ENCODE measurements around the gene ABLIM3. TPM values are rescaled to one million over a fixed set of nuclear protein-coding genes. Genes with fewer than 3 reads are reported as not detected.

Gene ABLIM3
- total RNA-seq, 2 experiments from 2014 or later, result not detected

DNA sequence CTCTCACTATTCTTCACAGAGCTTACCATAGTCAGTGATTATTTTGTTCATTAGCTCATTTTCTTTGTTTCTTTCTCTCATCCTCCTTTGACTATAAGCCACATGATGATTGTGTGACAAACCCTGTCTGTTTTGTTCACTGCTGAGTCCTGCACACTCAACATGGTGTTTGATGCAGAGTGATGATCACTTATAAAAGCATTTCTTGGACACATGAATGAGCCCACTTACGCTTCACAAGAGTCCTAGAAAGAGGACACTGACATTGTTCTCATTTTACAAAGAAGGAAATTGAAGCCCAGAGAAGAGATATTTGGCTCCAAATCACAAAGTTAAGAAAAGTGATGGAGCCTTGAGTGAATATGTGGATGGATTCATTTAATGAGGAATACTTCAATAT is 13.4 kb downstream of the ABLIM3 start:
- Histone ChIP-seq H3K4me1 (ENCODE audit: insufficient read depth, low read length, poor library complexity, severe bottlenecking) (no peaks in the 10 kb centered on the region), H3K9me3 (ENCODE audit: low read length) (no peaks in the 10 kb centered on the region), H3K4me2 (ENCODE audit: low read length) (no peak overlapping the region), H2AFZ (ENCODE audit: low read length) (no peak overlapping the region), H3K9me2 (ENCODE audit: insufficient read depth, low read length) (no peaks in the 10 kb centered on the region), H3K4me3 (ENCODE audit: low read depth, low read length, poor library complexity, severe bottlenecking) (no peak overlapping the region), H4K20me1 (ENCODE audit: insufficient read depth, low read length) (no peaks in the 10 kb centered on the region), H3K79me2 (ENCODE audit: insufficient read depth, low read depth, low read length) (no peaks in the 10 kb centered on the region), H3K27ac (ENCODE audit: low read depth, low read length, poor library complexity, severe bottlenecking) (no peak overlapping the region), H3K36me3 (ENCODE audit: insufficient read depth, low read length) (no peaks in the 10 kb centered on the region)
- TF ChIP-seq, protein P1, sequence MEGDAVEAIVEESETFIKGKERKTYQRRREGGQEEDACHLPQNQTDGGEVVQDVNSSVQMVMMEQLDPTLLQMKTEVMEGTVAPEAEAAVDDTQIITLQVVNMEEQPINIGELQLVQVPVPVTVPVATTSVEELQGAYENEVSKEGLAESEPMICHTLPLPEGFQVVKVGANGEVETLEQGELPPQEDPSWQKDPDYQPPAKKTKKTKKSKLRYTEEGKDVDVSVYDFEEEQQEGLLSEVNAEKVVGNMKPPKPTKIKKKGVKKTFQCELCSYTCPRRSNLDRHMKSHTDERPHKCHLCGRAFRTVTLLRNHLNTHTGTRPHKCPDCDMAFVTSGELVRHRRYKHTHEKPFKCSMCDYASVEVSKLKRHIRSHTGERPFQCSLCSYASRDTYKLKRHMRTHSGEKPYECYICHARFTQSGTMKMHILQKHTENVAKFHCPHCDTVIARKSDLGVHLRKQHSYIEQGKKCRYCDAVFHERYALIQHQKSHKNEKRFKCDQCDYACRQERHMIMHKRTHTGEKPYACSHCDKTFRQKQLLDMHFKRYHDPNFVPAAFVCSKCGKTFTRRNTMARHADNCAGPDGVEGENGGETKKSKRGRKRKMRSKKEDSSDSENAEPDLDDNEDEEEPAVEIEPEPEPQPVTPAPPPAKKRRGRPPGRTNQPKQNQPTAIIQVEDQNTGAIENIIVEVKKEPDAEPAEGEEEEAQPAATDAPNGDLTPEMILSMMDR (conservative IDR thresholded peaks at IDR 0.05; ENCODE audit: low read length), result no peak
- no peak for TF ChIP-seq EZH2phosphoT487 (IDR thresholded peaks at IDR 0.05; ENCODE audit: borderline replicate concordance, low read depth, low read length)
- DNase-seq (ENCODE audit: low spot score), result no peak
- intact Hi-C loops (cut with micrococcal nuclease; ENCODE audit: unreplicated experiment), result no loop called here
- ChIA-PET CTCF (ENCODE audit: unreplicated experiment) (no interaction called here), POLR2A (interaction anchor here (0.6 kb wide), 1 partner anchor 1228 kb away, joined by 3 read pairs; no protein-coding TSS in a partner anchor)
- BruUV-seq (replicated peaks), result no TSS peak

DNA sequence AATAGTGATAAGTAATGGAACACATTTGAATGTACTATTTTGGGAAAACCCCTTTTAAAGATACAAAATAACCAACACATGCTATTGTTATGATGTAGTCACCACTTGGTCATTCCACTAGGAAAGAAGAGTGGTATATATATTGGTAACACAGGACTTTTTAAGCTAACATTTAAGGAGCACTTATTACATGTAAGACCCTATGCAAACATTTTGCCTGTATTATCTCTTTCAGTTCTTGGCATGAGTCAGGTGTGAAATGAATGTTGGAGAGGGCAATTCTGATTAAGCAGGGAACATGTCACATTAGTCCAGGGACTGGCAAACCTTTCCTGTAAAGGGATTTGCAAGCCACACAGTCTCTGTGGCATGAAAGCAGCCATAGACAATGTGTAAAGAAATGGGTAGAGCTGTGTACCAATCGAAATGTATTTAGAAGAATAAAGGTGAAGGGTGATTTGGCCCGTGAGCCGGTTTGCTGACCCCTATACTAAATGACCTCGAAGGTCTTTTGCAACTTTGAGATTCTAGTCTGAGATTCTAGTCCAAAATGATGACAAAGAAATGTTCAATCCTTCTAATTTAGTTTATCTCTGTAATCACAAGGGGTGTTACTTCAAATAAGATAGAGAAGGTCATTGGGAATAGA is 15.3 kb downstream of the ABLIM3 start:
- Histone ChIP-seq H3K4me3 (ENCODE audit: low read depth, low read length, poor library complexity, severe bottlenecking) (no peak overlapping the region), H3K27ac (ENCODE audit: low read depth, low read length, poor library complexity, severe bottlenecking) (no peak overlapping the region), H3K4me2 (ENCODE audit: low read length) (no peak overlapping the region), H3K79me2 (ENCODE audit: insufficient read depth, low read depth, low read length) (no peaks in the 10 kb centered on the region), H2AFZ (ENCODE audit: low read length) (no peak overlapping the region), H3K36me3 (ENCODE audit: insufficient read depth, low read length) (no peaks in the 10 kb centered on the region), H3K4me1 (ENCODE audit: insufficient read depth, low read length, poor library complexity, severe bottlenecking) (no peaks in the 10 kb centered on the region), H3K9me3 (ENCODE audit: low read length) (no peaks in the 10 kb centered on the region), H3K9me2 (ENCODE audit: insufficient read depth, low read length) (no peaks in the 10 kb centered on the region), H4K20me1 (ENCODE audit: insufficient read depth, low read length) (no peaks in the 10 kb centered on the region)
- CTCF ChIA-PET (ENCODE audit: unreplicated experiment), result interaction anchor here (0.6 kb wide), 1 partner anchor 215 kb away, joined by 4 read pairs; no protein-coding TSS in a partner anchor
- BruUV-seq (replicated peaks), result no TSS peak
- intact Hi-C loops (cut with micrococcal nuclease; ENCODE audit: unreplicated experiment), result no loop called here
- TF ChIP-seq, protein P1 (conservative IDR thresholded peaks at IDR 0.05; ENCODE audit: low read length), result no peak
- TF ChIP-seq EZH2phosphoT487 (IDR thresholded peaks at IDR 0.05; ENCODE audit: borderline replicate concordance, low read depth, low read length), result no peak
- POLR2A ChIA-PET, result interaction anchor here (0.7 kb wide), 1 partner anchor 1602 kb away, joined by 3 read pairs; no protein-coding TSS in a partner anchor
- no peak for DNase-seq (ENCODE audit: low spot score)

DNA sequence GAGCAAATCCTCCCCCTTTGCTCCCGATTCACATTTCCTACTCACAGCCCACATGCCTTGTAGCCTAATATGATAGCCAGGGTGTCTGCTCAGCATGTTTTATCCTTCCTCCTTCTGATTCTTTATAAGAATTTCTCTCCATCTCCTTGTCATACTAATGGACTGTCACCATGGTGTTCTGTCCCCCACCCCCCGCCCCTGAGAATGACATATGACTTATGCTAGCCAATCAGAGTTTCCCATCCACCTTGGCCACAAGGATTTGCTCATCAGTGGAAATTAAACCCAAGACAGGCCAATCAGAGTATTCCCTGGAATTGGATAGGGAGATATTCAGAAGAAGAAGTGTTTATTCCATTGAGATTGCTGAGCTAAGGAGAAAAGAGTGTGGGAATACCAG is 16.0 kb downstream of the ABLIM3 start:
- H3K9me3 ChIP-seq (ENCODE audit: low read length), result no peaks in the 10 kb centered on the region
- intact Hi-C loops (cut with micrococcal nuclease; ENCODE audit: unreplicated experiment), result no loop called here
- no peak for TF ChIP-seq EZH2phosphoT487 (IDR thresholded peaks at IDR 0.05; ENCODE audit: borderline replicate concordance, low read depth, low read length)
- TF ChIP-seq, protein P1 (conservative IDR thresholded peaks at IDR 0.05; ENCODE audit: low read length), result no peak
- no peaks in the 10 kb centered on the region for H3K36me3 ChIP-seq (ENCODE audit: insufficient read depth, low read length)
- no peak overlapping the region for H3K4me2 ChIP-seq (ENCODE audit: low read length)
- H3K4me1 ChIP-seq (ENCODE audit: insufficient read depth, low read length, poor library complexity, severe bottlenecking), result no peaks in the 10 kb centered on the region
- H3K79me2 ChIP-seq (ENCODE audit: insufficient read depth, low read depth, low read length), result no peaks in the 10 kb centered on the region
- BruUV-seq (replicated peaks), result no TSS peak
- no peak for DNase-seq (ENCODE audit: low spot score)
- ChIA-PET CTCF (ENCODE audit: unreplicated experiment) (no interaction called here), POLR2A (no interaction called here)
- no peaks in the 10 kb centered on the region for H4K20me1 ChIP-seq (ENCODE audit: insufficient read depth, low read length)
- no peak overlapping the region for H2AFZ ChIP-seq (ENCODE audit: low read length)
- no peak overlapping the region for H3K4me3 ChIP-seq (ENCODE audit: low read depth, low read length, poor library complexity, severe bottlenecking)
- H3K9me2 ChIP-seq (ENCODE audit: insufficient read depth, low read length), result no peaks in the 10 kb centered on the region
- no peak overlapping the region for H3K27ac ChIP-seq (ENCODE audit: low read depth, low read length, poor library complexity, severe bottlenecking)

Data from OCI-LY7 (cell line).